H1 (cell line): Measurements from ENCODE around the gene NET1. TPM values are rescaled to one million over a fixed set of nuclear protein-coding genes. Genes with fewer than 3 reads are reported as not detected.
A peak's percentile ranks its signal among the peaks of the same experiment; 100 is the strongest.

Experiments used
- CTCF ChIA-PET: fragments of 300-600 bp; sonication (Branson Sonifier 250); formaldehyde crosslinking; loops from one replicate; lab custom pipeline; 2021; ENCODE audit not compliant: partially characterized antibody; lab: Charles Lee
- POLR2A ChIA-PET: fragments of 300-600 bp; sonication (Branson Sonifier 250); formaldehyde crosslinking; loops from one replicate; lab custom pipeline; 2021; ENCODE audit warnings: inconsistent platforms; ENCODE audit not compliant: partially characterized antibody; lab: Charles Lee
- DNase-seq, 2 experiments: peaks; one replicate each; pipeline versions ENCODE4 v3.0.0 to v3.0.0-alpha.2; 2010 to 2022; ENCODE audit warnings: low spot score in 2 of 2, low read depth in 1 of 2, mixed read lengths in 1 of 2
- FAIRE-seq: peaks from 2 replicates; lab custom pipeline; 2011; peaks lifted over from hg19 to GRCh38; lab: Jason Lieb, UNC
- H2AFZ ChIP-seq: 2 replicates; pipeline ENCODE4 v1.8.1; 2012; ENCODE audit warnings: low read length, inconsistent platforms
- H2AK5ac ChIP-seq: 2 replicates; pipeline ENCODE4 v1.6.1; 2013; ENCODE audit warnings: low read depth, low read length
- H2BK120ac ChIP-seq: replicated peaks from 2 replicates; pipeline ENCODE3; 2013; ENCODE audit warnings: low read depth, low read length, inconsistent platforms
- H2BK12ac ChIP-seq: 2 replicates; pipeline ENCODE4 v1.6.1; 2013; ENCODE audit warnings: low read depth, low read length
- H2BK15ac ChIP-seq: 2 replicates; pipeline ENCODE4 v1.6.1; 2013; ENCODE audit warnings: low read length
- H2BK20ac ChIP-seq: 2 replicates; pipeline ENCODE4 v1.6.1; 2013; ENCODE audit warnings: low read length
- H2BK5ac ChIP-seq: 2 replicates; pipeline ENCODE4 v1.6.1; 2013; ENCODE audit warnings: low read depth, low read length
- H3K14ac ChIP-seq: 2 replicates; pipeline ENCODE4 v1.6.1; 2013; ENCODE audit warnings: inconsistent platforms; ENCODE audit not compliant: insufficient read length
- H3K18ac ChIP-seq: 2 replicates; pipeline ENCODE4 v1.6.1; 2013; ENCODE audit warnings: low read length; ENCODE audit errors: extremely low read depth
- H3K23ac ChIP-seq: 2 replicates; pipeline ENCODE4 v1.6.1; 2013; ENCODE audit warnings: inconsistent platforms; ENCODE audit not compliant: insufficient read length
- H3K23me2 ChIP-seq: 2 replicates; pipeline ENCODE4 v1.6.1; 2013; ENCODE audit warnings: low read depth, low read length
- H3K27ac ChIP-seq: 2 replicates; pipeline ENCODE4 v1.6.1; 2011; ENCODE audit warnings: low read depth, low read length, inconsistent platforms
- H3K27me3 ChIP-seq, 4 experiments: replicated peaks in 1 of 4; 1 replicate in 1 of 4; 2 replicates in 3 of 4; pipeline versions ENCODE4 v1.6.1 to v1.8.1; 2011 to 2013; ENCODE audit warnings: low read length in 3 of 4, mild to moderate bottlenecking in 3 of 4, inconsistent platforms in 2 of 4, mixed read lengths in 2 of 4, moderate library complexity in 1 of 4; ENCODE audit not compliant: control insufficient read depth in 3 of 4, insufficient read depth in 3 of 4; ENCODE audit errors: extremely low read depth in 1 of 4
- H3K36me3 ChIP-seq, 4 experiments: 2 replicates each; pipeline versions ENCODE4 v1.6.1 to v1.8.1; 2011 to 2013; ENCODE audit warnings: mild to moderate bottlenecking in 4 of 4, low read length in 3 of 4, moderate library complexity in 2 of 4, control low read depth in 1 of 4, inconsistent platforms in 1 of 4; ENCODE audit not compliant: insufficient read depth in 4 of 4, control insufficient read depth in 2 of 4
- H3K4ac ChIP-seq: replicated peaks from 2 replicates; pipeline ENCODE3; 2013; ENCODE audit warnings: low read length, low read depth, mixed read lengths, inconsistent platforms; ENCODE audit not compliant: insufficient read length
- H3K4me1 ChIP-seq, 4 experiments: replicated peaks in 1 of 4; 1 replicate in 1 of 4; 2 replicates in 3 of 4; pipeline versions ENCODE4 v1.6.1 to v1.8.1; 2011 to 2013; ENCODE audit warnings: low read length in 3 of 4, inconsistent platforms in 2 of 4, mixed read lengths in 1 of 4; ENCODE audit not compliant: insufficient read depth in 4 of 4, control insufficient read depth in 3 of 4
- H3K4me2 ChIP-seq, 2 experiments: 2 replicates each; pipeline versions ENCODE4 v1.6.1 to v1.8.1; 2011 to 2013; ENCODE audit warnings: low read depth in 2 of 2, low read length in 2 of 2, control low read depth in 1 of 2, inconsistent platforms in 1 of 2, mild to moderate bottlenecking in 1 of 2; ENCODE audit not compliant: insufficient read depth in 1 of 2
- H3K4me3 ChIP-seq, 4 experiments: fragments of 200-600, 300-600 bp in 1 of 4; sonication (generic), shearing (Covaris generic), sonication (Bioruptor Twin) in 1 of 4; 2 replicates each; pipeline versions ENCODE4 v1.5.1 to v1.8.1; 2011 to 2016; ENCODE audit warnings: low read length in 4 of 4, low read depth in 3 of 4, control low read depth in 2 of 4, inconsistent platforms in 2 of 4, mild to moderate bottlenecking in 2 of 4, mixed read lengths in 1 of 4, moderate library complexity in 1 of 4; ENCODE audit not compliant: insufficient read depth in 2 of 4; ENCODE audit errors: extremely low read depth in 1 of 4
- H3K56ac ChIP-seq: replicated peaks from 2 replicates; pipeline ENCODE3; 2013; ENCODE audit warnings: low read depth, mild to moderate bottlenecking, mixed read lengths, low read length, inconsistent platforms; ENCODE audit not compliant: insufficient read length
- H3K79me1 ChIP-seq: 2 replicates; pipeline ENCODE4 v1.6.1; 2013; ENCODE audit warnings: low read depth, low read length, control low read depth
- H3K79me2 ChIP-seq, 2 experiments: 2 replicates each; pipeline versions ENCODE4 v1.6.1 to v1.8.1; 2012 to 2013; ENCODE audit warnings: low read length in 2 of 2, mild to moderate bottlenecking in 2 of 2, inconsistent platforms in 1 of 2; ENCODE audit not compliant: insufficient read depth in 2 of 2, control insufficient read depth in 1 of 2
- H3K9ac ChIP-seq, 4 experiments: replicated peaks in 1 of 4; 1 replicate in 1 of 4; 2 replicates in 3 of 4; pipeline versions ENCODE4 v1.6.1 to v1.8.1; 2011 to 2013; ENCODE audit warnings: low read depth in 3 of 4, low read length in 3 of 4, control low read depth in 2 of 4, mild to moderate bottlenecking in 2 of 4, moderate library complexity in 2 of 4, inconsistent platforms in 1 of 4; ENCODE audit errors: extremely low read depth in 1 of 4
- H3K9me3 ChIP-seq, 2 experiments: 2 replicates each; pipeline versions ENCODE4 v1.6.1 to v1.8.1; 2012 to 2013; ENCODE audit warnings: mild to moderate bottlenecking in 2 of 2, moderate library complexity in 2 of 2, control low read depth in 1 of 2, inconsistent platforms in 1 of 2, low read depth in 1 of 2, low read length in 1 of 2, mixed read lengths in 1 of 2; ENCODE audit not compliant: insufficient read depth in 2 of 2
- H4K20me1 ChIP-seq, 2 experiments: replicated peaks in 1 of 2; 2 replicates each; pipeline versions ENCODE3 to v1.8.1; 2011 to 2013; ENCODE audit warnings: inconsistent platforms in 2 of 2, low read length in 2 of 2, mild to moderate bottlenecking in 1 of 2; ENCODE audit not compliant: insufficient read depth in 2 of 2, control insufficient read depth in 1 of 2
- H4K5ac ChIP-seq: 2 replicates; pipeline ENCODE4 v1.6.1; 2013; ENCODE audit warnings: low read length, low read depth, mixed read lengths, inconsistent platforms; ENCODE audit not compliant: insufficient read length
- H4K8ac ChIP-seq: 2 replicates; pipeline ENCODE4 v1.8.0; 2013; ENCODE audit warnings: mild to moderate bottlenecking, moderate library complexity, low read length, inconsistent platforms; ENCODE audit not compliant: insufficient read depth; ENCODE audit errors: extremely low read depth
- H4K91ac ChIP-seq: replicated peaks from 2 replicates; pipeline ENCODE3; 2013; ENCODE audit warnings: low read length, mixed read lengths, inconsistent platforms; ENCODE audit not compliant: insufficient read length
- CTBP2 ChIP-seq: IDR thresholded peaks from 2 replicates; pipeline ENCODE4 v1.7.0; 2011; ENCODE audit warnings: borderline replicate concordance, mild to moderate bottlenecking, moderate library complexity, mixed read lengths, low read length; ENCODE audit not compliant: insufficient read depth, insufficient read length
- EZH2 ChIP-seq: fragments of 200-600 bp; sonication (generic); IDR thresholded peaks from 2 replicates; pipeline ENCODE4 v1.7.1; 2012; ENCODE audit warnings: low read depth, mild to moderate bottlenecking, moderate library complexity, low read length, inconsistent platforms; ENCODE audit not compliant: severe bottlenecking
- MAX ChIP-seq: IDR thresholded peaks from 2 replicates; pipeline ENCODE4 v1.6.1; 2012; ENCODE audit warnings: inconsistent platforms
- SP1 ChIP-seq: IDR thresholded peaks from 2 replicates; pipeline ENCODE4 v1.6.1; 2011; ENCODE audit warnings: low read depth, low read length
- SP2 ChIP-seq: IDR thresholded peaks from 2 replicates; pipeline ENCODE4 v1.6.1; 2012; ENCODE audit warnings: mild to moderate bottlenecking, low read length, inconsistent platforms
- SUZ12 ChIP-seq: fragments of 200-600 bp; sonication (generic); IDR thresholded peaks from 2 replicates; pipeline ENCODE4 v1.6.1; 2012; ENCODE audit warnings: mild to moderate bottlenecking, inconsistent platforms, low read length, moderate library complexity, mixed read lengths
- TBP ChIP-seq: IDR thresholded peaks from 2 replicates; pipeline ENCODE4 v1.6.1; 2011; ENCODE audit warnings: low read depth, low read length, improper control_type of control experiment
- WGBS, 2 experiments: shearing (Covaris generic) in 1 of 2; methylation state at CpG; one replicate each; pipeline versions ENCODE4 v1.1.6 to v1.1.7; 2013 to 2015; ENCODE audit warnings: low lambda C conversion rate in 2 of 2, mixed read lengths in 2 of 2, inconsistent platforms in 1 of 2, low coverage in 1 of 2, missing lambda C conversion rate in 1 of 2; ENCODE audit not compliant: insufficient replicate concordance in 2 of 2, insufficient coverage in 1 of 2, insufficient read length in 1 of 2; ENCODE audit errors: extremely low coverage in 1 of 2, missing lambda C conversion rate in 1 of 2; 5-methylcytosine and 5-hydroxymethylcytosine counted together
- long read RNA-seq, 2 experiments: library from RNA in 1 of 2; library from capped mRNA in 1 of 2; stranded (forward); transcript quantifications; one replicate each; pipeline ENCODE4 v2.0.0, GENCODE V29; 2021; ENCODE audit warnings: inconsistent platforms in 1 of 2
- polyA minus RNA-seq, 3 experiments: library from RNA; depleted of rRNA, polyadenylated mRNA; stranded (reverse); fragments of >200 nt; gene quantifications; 1 replicate in 2 of 3; 2 replicates in 1 of 3; pipeline ENCODE4 v1.2.3, GENCODE V29; 2011
- polyA plus RNA-seq, 7 experiments: library from polyadenylated mRNA; depleted of rRNA in 3 of 7; stranded (reverse) in 5 of 7; unstranded in 2 of 7; fragments of >200 nt in 5 of 7; fragments of 200-250 nt in 2 of 7; gene quantifications; 1 replicate in 5 of 7; 2 replicates in 1 of 7; 4 replicates in 1 of 7; pipeline versions ENCODE4 v1.2.1 to v1.2.3, GENCODE V29; 2011 to 2013; ENCODE audit warnings: missing spikeins in 2 of 7, mixed read lengths in 2 of 7
- total RNA-seq: library from RNA; stranded (reverse); fragmentation: NEBNext Ultra II Directional; extraction: Animal tissue kit (Norgen Biotek cat#: 25700); gene quantifications from 2 replicates; pipeline ENCODE4 v1.2.1, GENCODE V29; 2021

The NET1 gene
- total RNA-seq = 109 and 117 TPM in 2 replicates
- polyA plus RNA-seq (2011; rRNA removed) = 21.5 and 24.3 TPM in 2 replicates
- 40.9 TPM for polyA plus RNA-seq (2011; cell fraction: cytosol; rRNA removed)
- polyA plus RNA-seq (2011; cell fraction: nucleus; rRNA removed) = 24.5 TPM
- 30.9 to 52.0 TPM (median 38.6 TPM) in 4 replicates for polyA plus RNA-seq (2012, experiment 1 of 2)
- 6.0 TPM for polyA plus RNA-seq (2012, experiment 2 of 2)
- polyA plus RNA-seq (2013, experiment 1 of 2) = 58.8 TPM
- 58.2 TPM for polyA plus RNA-seq (2013, experiment 2 of 2)
- polyA minus RNA-seq (2011; rRNA and poly(A)+ RNA removed) = 82.4 and 91.8 TPM in 2 replicates
- polyA minus RNA-seq (2011; cell fraction: cytosol; rRNA and poly(A)+ RNA removed) = 82.1 TPM
- polyA minus RNA-seq (2011; cell fraction: nucleus; rRNA and poly(A)+ RNA removed) = 61.9 TPM
- long read RNA-seq, experiment 1, transcript NET1-201 (12 exons, 3,402 nt) = major isoform, 6 of 58 reads
- long read RNA-seq, experiment 1, transcript NET1-202 (10 exons, 3,253 nt) = major isoform, 6 of 58 reads
- long read RNA-seq, experiment 1, partial matches to known transcripts = 30 of 58 reads
- long read RNA-seq, experiment 1, other reads (novel, unspliced or antisense) = 16 of 58 reads
- long read RNA-seq, experiment 2, transcript NET1-202 (10 exons, 3,253 nt) = major isoform, 19 of 34 reads
- long read RNA-seq, experiment 2, partial matches to known transcripts = 4 of 34 reads
- long read RNA-seq, experiment 2, other reads (novel, unspliced or antisense) = 11 of 34 reads

- peaks cover 4 to 14% (median 7%) of the 10 kb centered on the region in 4 experiments for H3K4me1 ChIP-seq
- H3K79me1 ChIP-seq = peaks cover 5% of the 10 kb centered on the region; the same call in 1 of the 2 replicates
- H4K8ac ChIP-seq = peak within 1 kb of the TSS; percentile 78
- no peak within 1 kb of the TSS for H2BK12ac ChIP-seq
- no peak within 1 kb of the TSS for H2BK15ac ChIP-seq
- ChIA-PET CTCF (interaction anchor here (1.1 to 1.2 kb wide), 2 partner anchors 11 to 217 kb away, joined by 3 to 5 read pairs; no protein-coding TSS in a partner anchor), POLR2A (interaction anchor here (0.9 to 2.3 kb wide), 2 partner anchors 29 to 35 kb away, joined by 3 to 7 read pairs; no protein-coding TSS in a partner anchor)
- WGBS, 2 experiments = 0% methylated on average over 16 of the region's 48 CpGs; no CpG with 5 or more reads in 1 of the 2 experiments
- no peak within 1 kb of the TSS for H3K23ac ChIP-seq
- peak within 1 kb of the TSS; percentile 62 to 72 for H3K4me2 ChIP-seq
- FAIRE-seq (no peak), DNase-seq (peak; percentile 83 to 95)
- H4K5ac ChIP-seq = peak within 1 kb of the TSS; percentile 48
- H3K27me3 ChIP-seq = no peaks in the 10 kb centered on the region
- H4K91ac ChIP-seq = peak within 1 kb of the TSS; percentile 32
- H2AK5ac ChIP-seq = no peak within 1 kb of the TSS
- H3K4ac ChIP-seq = no peak within 1 kb of the TSS
- H2AFZ ChIP-seq = peak within 1 kb of the TSS; percentile 89
- peak within 1 kb of the TSS; percentile 76; the same call in 1 of the 2 replicates for H3K27ac ChIP-seq
- no peaks in the 10 kb centered on the region for H3K36me3 ChIP-seq
- H2BK120ac ChIP-seq = no peak within 1 kb of the TSS
- peak within 1 kb of the TSS; percentile 64 to 91 (median 79); a peak in 6 of 7 replicates for H3K9ac ChIP-seq
- peak within 1 kb of the TSS; percentile 82; the same call in 1 of the 2 replicates for H3K18ac ChIP-seq
- peaks cover 4% of the 10 kb centered on the region for H3K23me2 ChIP-seq
- peak within 1 kb of the TSS; percentile 78; the same call in 1 of the 2 replicates for H2BK5ac ChIP-seq
- 0 out of 4 replicates have a peak, but pooled peaks cover under 1 to 4% of the 10 kb centered on the region in 2 experiments for H3K9me3 ChIP-seq
- H3K14ac ChIP-seq = no peak within 1 kb of the TSS
- H4K20me1 ChIP-seq = peaks cover 3 to 5% of the 10 kb centered on the region in 2 experiments
- peaks cover 21 to 45% of the 10 kb centered on the region in 2 experiments for H3K79me2 ChIP-seq
- H2BK20ac ChIP-seq = no peak within 1 kb of the TSS
- H3K4me3 ChIP-seq = peak within 1 kb of the TSS; percentile 63 to 97 (median 74)
- H3K56ac ChIP-seq = peak within 1 kb of the TSS; percentile 37
- TF ChIP-seq MAX (peak; percentile 65), CTBP2 (no peak), SP2 (peak; percentile 45), EZH2 (no peak), SP1 (peak; percentile 69; the same call in 1 of the 2 replicates), SUZ12 (no peak), TBP (no peak; the same call in 1 of the 2 replicates)
These were observed at the start of gene NET1 for GRCh38 chr10:5412277-5412941. Gene NET1 (plus strand): TSS chr10:5412557. CDS start chr10:5412693, 136 bp downstream.
